GM12878 (cell line): Measurements from ENCODE around the gene SRBD1. TPM values are rescaled to one million over a fixed set of nuclear protein-coding genes. Genes with fewer than 3 reads are reported as not detected.

Source experiments
- ATAC-seq: fragments of 200-7000 bp; cut with Tn5 transposase; 3 replicates; pipeline ENCODE4 v1.9.1; 2020; ENCODE audit warnings: mild to moderate bottlenecking, moderate library complexity
- BruUV-seq: library from RNA; stranded (reverse); fragments of 400-500 nt; replicated peaks from 2 replicates; lab custom pipeline; 2021; lab: Mats Ljungman, UMichigan
- CTCF ChIA-PET: fragments of 300-600 bp; sonication (Branson Sonifier 250); formaldehyde crosslinking; extraction: SDS; loops from one replicate; lab custom pipeline; 2021; ENCODE audit warnings: inconsistent platforms; lab: Yijun Ruan, JAX
- POLR2A ChIA-PET: fragments of 350-600 bp; formaldehyde crosslinking; extraction: SDS; loops from one replicate; lab custom pipeline; 2021; ENCODE audit warnings: inconsistent platforms; lab: Charles Lee
- RAD21 ChIA-PET: fragments of 300-600 bp; sonication (Branson Sonifier 250); formaldehyde crosslinking; loops from one replicate; lab custom pipeline; 2023; ENCODE audit warnings: antibody characterized with exemption; ENCODE audit not compliant: unreplicated experiment; lab: Charles Lee
- SMC1A ChIA-PET: fragments of 300-600 bp; sonication (Branson Sonifier 250); formaldehyde crosslinking; loops from one replicate; lab custom pipeline; 2023; ENCODE audit not compliant: unreplicated experiment, uncharacterized antibody; lab: Charles Lee
- DNase-seq: peaks from one replicate; pipeline ENCODE4 v3.0.0-alpha.2; 2011; ENCODE audit warnings: low read depth, low spot score
- FAIRE-seq: peaks from 3 replicates; lab custom pipeline; 2011; peaks lifted over from hg19 to GRCh38; lab: Jason Lieb, UNC
- H2AFZ ChIP-seq: 2 replicates; pipeline ENCODE4 v1.6.0; 2011; ENCODE audit warnings: low read depth, low read length, control low read depth; ENCODE audit not compliant: control insufficient read depth
- H3K27ac ChIP-seq: 2 replicates; pipeline ENCODE4 v1.5.1; 2011; ENCODE audit warnings: control low read depth; ENCODE audit not compliant: control insufficient read depth, insufficient read depth
- H3K27me3 ChIP-seq, 2 experiments: replicated peaks in 1 of 2; 2 replicates each; pipeline versions ENCODE4 v1.6.0 to v1.6.1; 2011; ENCODE audit warnings: low read length in 1 of 2; ENCODE audit not compliant: control insufficient read depth in 2 of 2, insufficient read depth in 2 of 2
- H3K36me3 ChIP-seq, 2 experiments: 2 replicates each; pipeline ENCODE4 v1.5.1; 2011; ENCODE audit warnings: low read length in 1 of 2; ENCODE audit not compliant: control insufficient read depth in 2 of 2, insufficient read depth in 2 of 2
- H3K4me1 ChIP-seq: 2 replicates; pipeline ENCODE4 v1.6.1; 2011; ENCODE audit warnings: mild to moderate bottlenecking, low read length, moderate library complexity, mixed read lengths; ENCODE audit not compliant: control insufficient read depth, insufficient read depth
- H3K4me2 ChIP-seq: 2 replicates; pipeline ENCODE4 v1.6.0; 2011; ENCODE audit warnings: control low read depth; ENCODE audit not compliant: control insufficient read depth, insufficient read depth
- H3K4me3 ChIP-seq: fragments of 200-600 bp; sonication (generic); 2 replicates; pipeline ENCODE4 v1.5.1; 2016
- H3K79me2 ChIP-seq: 2 replicates; pipeline ENCODE4 v1.6.0; 2011; ENCODE audit warnings: low read length; ENCODE audit not compliant: control insufficient read depth, insufficient read depth
- H3K9ac ChIP-seq: 2 replicates; pipeline ENCODE4 v1.8.0; 2011; ENCODE audit warnings: low read length, control low read depth, mixed read lengths; ENCODE audit not compliant: control insufficient read depth, insufficient read depth
- H3K9me3 ChIP-seq: replicated peaks from 3 replicates; pipeline ENCODE4 v1.5.1; 2011; ENCODE audit warnings: mild to moderate bottlenecking, low read length; ENCODE audit not compliant: control insufficient read depth, insufficient read depth
- H4K20me1 ChIP-seq: 2 replicates; pipeline ENCODE4 v1.6.0; 2011; ENCODE audit not compliant: control insufficient read depth, insufficient read depth
- ASH2L ChIP-seq: fragments of 300-600, 200-600 bp; sonication (generic); IDR thresholded peaks from 2 replicates; pipeline ENCODE4 v1.6.1; 2017; ENCODE audit warnings: low read depth, mild to moderate bottlenecking, borderline replicate concordance
- BCLAF1 ChIP-seq: fragments of 450-650 bp; IDR thresholded peaks from 2 replicates; pipeline ENCODE4 v1.6.1; 2017; ENCODE audit warnings: antibody characterized with exemption, mild to moderate bottlenecking, moderate library complexity
- GABPA ChIP-seq: IDR thresholded peaks from 2 replicates; pipeline ENCODE4 v1.6.1; 2014; ENCODE audit warnings: antibody characterized with exemption, low read depth, mild to moderate bottlenecking, inconsistent platforms
- JUNB ChIP-seq: IDR thresholded peaks from 2 replicates; pipeline ENCODE4 v1.6.1; 2016; ENCODE audit warnings: antibody characterized with exemption, mild to moderate bottlenecking
- RAD21 ChIP-seq: IDR thresholded peaks from 2 replicates; pipeline ENCODE4 v1.6.1; 2011; ENCODE audit warnings: mild to moderate bottlenecking, low read depth, low read length, moderate library complexity; ENCODE audit not compliant: insufficient read depth
- RELA ChIP-seq: fragments of 450-650 bp; IDR thresholded peaks from 2 replicates; pipeline ENCODE4 v1.8.0; 2014; ENCODE audit warnings: borderline replicate concordance; ENCODE audit not compliant: partially characterized antibody
- SREBF1 ChIP-seq: IDR thresholded peaks from 2 replicates; pipeline ENCODE4 v1.6.1; 2012; ENCODE audit warnings: mild to moderate bottlenecking, low read length
- YY1 ChIP-seq: IDR thresholded peaks from 2 replicates; pipeline ENCODE4 v1.6.1; 2011; ENCODE audit warnings: low read depth, mild to moderate bottlenecking, low read length
- ZBTB33 ChIP-seq: fragments of 450-650 bp; IDR thresholded peaks from 2 replicates; pipeline ENCODE4 v1.6.1; 2017; ENCODE audit warnings: mild to moderate bottlenecking
- WGBS: methylation state at CpG from one replicate; pipeline ENCODE4 v1.1.6; 2016; ENCODE audit warnings: low lambda C conversion rate; ENCODE audit not compliant: insufficient replicate concordance, insufficient coverage; ENCODE audit errors: missing lambda C conversion rate; 5-methylcytosine and 5-hydroxymethylcytosine counted together
- in situ Hi-C: fragments of 300-500 bp; cut with MboI; formaldehyde crosslinking; loops from 9 replicates; pipeline ENCODE4 v1.14.3; 2018; ENCODE audit warnings: mixed read lengths
- intact Hi-C: fragments of 100-400 bp; cut with micrococcal nuclease; formaldehyde crosslinking; loops from one replicate; pipeline ENCODE4 v1.14.2; 2022; ENCODE audit not compliant: unreplicated experiment
- polyA plus RNA-seq, 11 experiments: library from polyadenylated mRNA; depleted of rRNA in 4 of 11; unstranded in 6 of 11; stranded (reverse) in 5 of 11; fragments of >200 nt; fragmentation: Nextera tagmentation in 4 of 11; fragmentation: Illumina TruSeq in 1 of 11; extraction: Ambion mirVana in 4 of 11; extraction: Trizol in 1 of 11; gene quantifications; 1 replicate in 1 of 11; 2 replicates in 10 of 11; pipeline versions ENCODE4 v1.2.1 to v1.2.3, GENCODE V29; 2011 to 2016; ENCODE audit warnings: inconsistent platforms in 2 of 11, missing spikeins in 2 of 11, low read depth in 1 of 11
- total RNA-seq, 4 experiments: library from RNA; depleted of rRNA in 3 of 4; stranded (reverse); fragments of >200 nt in 3 of 4; fragmentation: Illumina TruSeq in 1 of 4; extraction: Trizol in 1 of 4; gene quantifications; 2 replicates each; pipeline versions ENCODE4 v1.2.1 to v1.2.3, GENCODE V29; 2013 to 2021
- TF ChIP-seq, protein P1 (sequence below): fragments of 450-650 bp; IDR thresholded peaks from 2 replicates; pipeline ENCODE4 v1.6.1; 2017; ENCODE audit warnings: mild to moderate bottlenecking, moderate library complexity
- TF ChIP-seq, protein P2 (sequence below): fragments of 450-650 bp; IDR thresholded peaks from 2 replicates; pipeline ENCODE4 v1.6.1; 2017; ENCODE audit warnings: mild to moderate bottlenecking, low read depth, inconsistent platforms; ENCODE audit not compliant: poor library complexity, severe bottlenecking

Gene SRBD1
- total and polyA plus RNA-seq, 10 of the 15 experiments (the other 5 are each of a cell fraction or from before 2014, with no cell fraction given) = 9.7 to 33.1 (median 20.1) TPM

GRCh38 chr2:45605116-45605515, 6.0 kb downstream of the SRBD1 start (continued):
- TF ChIP-seq JUNB (no peak), ASH2L (no peak)
- TF ChIP-seq, protein P1, sequence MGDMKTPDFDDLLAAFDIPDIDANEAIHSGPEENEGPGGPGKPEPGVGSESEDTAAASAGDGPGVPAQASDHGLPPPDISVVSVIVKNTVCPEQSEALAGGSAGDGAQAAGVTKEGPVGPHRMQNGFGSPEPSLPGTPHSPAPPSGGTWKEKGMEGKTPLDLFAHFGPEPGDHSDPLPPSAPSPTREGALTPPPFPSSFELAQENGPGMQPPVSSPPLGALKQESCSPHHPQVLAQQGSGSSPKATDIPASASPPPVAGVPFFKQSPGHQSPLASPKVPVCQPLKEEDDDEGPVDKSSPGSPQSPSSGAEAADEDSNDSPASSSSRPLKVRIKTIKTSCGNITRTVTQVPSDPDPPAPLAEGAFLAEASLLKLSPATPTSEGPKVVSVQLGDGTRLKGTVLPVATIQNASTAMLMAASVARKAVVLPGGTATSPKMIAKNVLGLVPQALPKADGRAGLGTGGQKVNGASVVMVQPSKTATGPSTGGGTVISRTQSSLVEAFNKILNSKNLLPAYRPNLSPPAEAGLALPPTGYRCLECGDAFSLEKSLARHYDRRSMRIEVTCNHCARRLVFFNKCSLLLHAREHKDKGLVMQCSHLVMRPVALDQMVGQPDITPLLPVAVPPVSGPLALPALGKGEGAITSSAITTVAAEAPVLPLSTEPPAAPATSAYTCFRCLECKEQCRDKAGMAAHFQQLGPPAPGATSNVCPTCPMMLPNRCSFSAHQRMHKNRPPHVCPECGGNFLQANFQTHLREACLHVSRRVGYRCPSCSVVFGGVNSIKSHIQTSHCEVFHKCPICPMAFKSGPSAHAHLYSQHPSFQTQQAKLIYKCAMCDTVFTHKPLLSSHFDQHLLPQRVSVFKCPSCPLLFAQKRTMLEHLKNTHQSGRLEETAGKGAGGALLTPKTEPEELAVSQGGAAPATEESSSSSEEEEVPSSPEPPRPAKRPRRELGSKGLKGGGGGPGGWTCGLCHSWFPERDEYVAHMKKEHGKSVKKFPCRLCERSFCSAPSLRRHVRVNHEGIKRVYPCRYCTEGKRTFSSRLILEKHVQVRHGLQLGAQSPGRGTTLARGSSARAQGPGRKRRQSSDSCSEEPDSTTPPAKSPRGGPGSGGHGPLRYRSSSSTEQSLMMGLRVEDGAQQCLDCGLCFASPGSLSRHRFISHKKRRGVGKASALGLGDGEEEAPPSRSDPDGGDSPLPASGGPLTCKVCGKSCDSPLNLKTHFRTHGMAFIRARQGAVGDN = no peak

DNA sequence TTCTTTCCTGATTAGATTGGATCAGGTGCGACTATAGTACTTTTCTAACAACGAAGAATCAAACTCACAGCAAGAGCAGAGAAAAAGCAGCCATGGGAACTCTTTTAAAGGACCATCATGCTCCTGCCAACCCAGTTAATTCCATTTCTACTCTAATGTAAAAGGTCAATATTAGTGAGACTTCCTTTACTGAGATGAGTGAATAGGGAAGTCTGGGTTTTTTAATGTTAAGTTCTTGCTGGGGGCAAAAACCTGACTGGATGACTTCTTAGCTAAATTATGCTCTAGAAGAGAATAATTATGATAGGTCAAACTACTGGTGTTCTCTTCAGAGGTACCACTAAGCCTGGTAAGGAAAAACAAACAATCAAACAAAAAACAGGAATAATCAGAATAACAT, 8.4 kb downstream of the SRBD1 start:
- no peak overlapping the region for H3K4me3 ChIP-seq
- H3K4me2 ChIP-seq = no peak overlapping the region
- ChIA-PET SMC1A (no interaction called here), RAD21 (no interaction called here), CTCF (interaction anchor here (1.0 to 1.6 kb wide), 2 partner anchors 17 to 19 kb away, joined by 3 to 6 read pairs; no protein-coding TSS in a partner anchor), POLR2A (no interaction called here)
- no peaks in the 10 kb centered on the region for H3K27me3 ChIP-seq
- TF ChIP-seq SREBF1 (no peak), YY1 (no peak), RELA (no peak), GABPA (no peak), ZBTB33 (no peak), RAD21 (no peak), BCLAF1 (no peak)
- TF ChIP-seq, protein P2, sequence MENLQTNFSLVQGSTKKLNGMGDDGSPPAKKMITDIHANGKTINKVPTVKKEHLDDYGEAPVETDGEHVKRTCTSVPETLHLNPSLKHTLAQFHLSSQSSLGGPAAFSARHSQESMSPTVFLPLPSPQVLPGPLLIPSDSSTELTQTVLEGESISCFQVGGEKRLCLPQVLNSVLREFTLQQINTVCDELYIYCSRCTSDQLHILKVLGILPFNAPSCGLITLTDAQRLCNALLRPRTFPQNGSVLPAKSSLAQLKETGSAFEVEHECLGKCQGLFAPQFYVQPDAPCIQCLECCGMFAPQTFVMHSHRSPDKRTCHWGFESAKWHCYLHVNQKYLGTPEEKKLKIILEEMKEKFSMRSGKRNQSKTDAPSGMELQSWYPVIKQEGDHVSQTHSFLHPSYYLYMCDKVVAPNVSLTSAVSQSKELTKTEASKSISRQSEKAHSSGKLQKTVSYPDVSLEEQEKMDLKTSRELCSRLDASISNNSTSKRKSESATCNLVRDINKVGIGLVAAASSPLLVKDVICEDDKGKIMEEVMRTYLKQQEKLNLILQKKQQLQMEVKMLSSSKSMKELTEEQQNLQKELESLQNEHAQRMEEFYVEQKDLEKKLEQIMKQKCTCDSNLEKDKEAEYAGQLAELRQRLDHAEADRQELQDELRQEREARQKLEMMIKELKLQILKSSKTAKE = no peak
- H3K9me3 ChIP-seq = no peaks in the 10 kb centered on the region
- H3K4me1 ChIP-seq = no peaks in the 10 kb centered on the region
- ATAC-seq (no peak), DNase-seq (no peak), FAIRE-seq (no peak)
- WGBS = 89% methylated on average over 2 of the region's 2 CpGs
- in situ Hi-C loops = no loop called here
- peaks cover 8% of the 10 kb centered on the region for H3K79me2 ChIP-seq
- H3K9ac ChIP-seq = no peak overlapping the region
- no peak overlapping the region for H3K27ac ChIP-seq
- H2AFZ ChIP-seq = no peak overlapping the region
- BruUV-seq = no TSS peak
- H3K36me3 ChIP-seq = peaks cover 5 to 30% of the 10 kb centered on the region in 2 experiments
- intact Hi-C loops = no loop called here
- peaks cover 2% of the 10 kb centered on the region; the same call in 1 of the 2 replicates for H4K20me1 ChIP-seq
